A673 (cell line): Measurements from ENCODE around the gene CIT.

Experiments used
- CTCF ChIP-seq: fragments of 300-800, 200-600 bp; sonication (generic); conservative IDR thresholded peaks from 2 replicates; pipeline ENCODE4 v1.5.1; 2017; ENCODE audit warnings: low read depth, mild to moderate bottlenecking, antibody characterized with exemption, low read length, moderate library complexity, mixed read lengths
- EZH2 ChIP-seq: fragments of 200-600 bp; sonication (generic); IDR thresholded peaks from 2 replicates; pipeline ENCODE4 v1.6.1; 2017; ENCODE audit warnings: borderline replicate concordance, low read depth, mild to moderate bottlenecking, mixed read lengths, antibody characterized with exemption, low read length; ENCODE audit not compliant: poor library complexity, severe bottlenecking

GRCh38 chr12:119649202-119649808, 227.8 kb downstream of the CIT start:
- TF ChIP-seq CTCF = peak; percentile 88
- no peak for TF ChIP-seq EZH2
